ENCODE data around the gene MVB12B.

GRCh38 chr9:126372716-126373115 is 46.1 kb downstream of the MVB12B start:
- TF ChIP-seq POLR2A (IDR thresholded peaks at IDR 0.05) (no peak), CTCF (IDR thresholded peaks at IDR 0.05) (no peak)
